Neural cell (in vitro differentiated cells): ENCODE results near the gene CAPRIN1. TPM values are rescaled to one million over a fixed set of nuclear protein-coding genes. Genes with fewer than 3 reads are reported as not detected.

ENCODE experiments used
- H2AFZ ChIP-seq: fragments of 200-600, 300-800 bp; sonication (generic), shearing (Covaris generic); 2 replicates; pipeline ENCODE4 v1.6.0; 2014; ENCODE audit warnings: low read depth, mild to moderate bottlenecking, antibody characterized with exemption, low read length, moderate library complexity
- H3F3A ChIP-seq: fragments of 200-600 bp; shearing (Covaris generic); 2 replicates; pipeline ENCODE4 v1.6.1; 2016; ENCODE audit warnings: mild to moderate bottlenecking, moderate library complexity, mixed read lengths, antibody characterized with exemption, low read length; ENCODE audit not compliant: insufficient read depth, poor library complexity, severe bottlenecking
- H3K27ac ChIP-seq: fragments of 200-600, 300-800 bp; sonication (generic), shearing (Covaris generic); 2 replicates; pipeline ENCODE4 v1.5.1; 2014; ENCODE audit warnings: mild to moderate bottlenecking, low read length, moderate library complexity
- H3K27me3 ChIP-seq: fragments of 300-800, 200-600 bp; sonication (generic), shearing (Covaris generic); 2 replicates; pipeline ENCODE4 v1.6.0; 2014; ENCODE audit warnings: mild to moderate bottlenecking, low read depth, low read length, moderate library complexity; ENCODE audit not compliant: insufficient read depth
- H3K36me3 ChIP-seq: fragments of 300-800, 200-600 bp; sonication (generic), shearing (Covaris generic); 2 replicates; pipeline ENCODE4 v1.5.1; 2014; ENCODE audit warnings: mild to moderate bottlenecking, antibody characterized with exemption, low read length, moderate library complexity; ENCODE audit not compliant: insufficient read depth
- H3K4me2 ChIP-seq: fragments of 300-800, 200-600 bp; sonication (generic), shearing (Covaris generic); 2 replicates; pipeline ENCODE4 v1.6.0; 2014; ENCODE audit warnings: mild to moderate bottlenecking, low read length
- H3K4me3 ChIP-seq: fragments of 300-800, 200-600 bp; sonication (generic), shearing (Covaris generic); 2 replicates; pipeline ENCODE4 v1.5.1; 2014; ENCODE audit warnings: mild to moderate bottlenecking, low read length, moderate library complexity
- H3K79me2 ChIP-seq: fragments of 200-600 bp; shearing (Covaris generic); replicated peaks from 2 replicates; pipeline ENCODE4 v1.6.0; 2014; ENCODE audit warnings: mild to moderate bottlenecking, low read length, moderate library complexity; ENCODE audit not compliant: insufficient read depth
- H3K9ac ChIP-seq: fragments of 300-800, 200-600 bp; sonication (generic), shearing (Covaris generic); 2 replicates; pipeline ENCODE4 v1.6.1; 2016; ENCODE audit warnings: mild to moderate bottlenecking, low read length, mixed read lengths
- H3K9me2 ChIP-seq: fragments of 200-600 bp; shearing (Covaris generic); 2 replicates; pipeline ENCODE4 v1.6.1; 2016; ENCODE audit warnings: mild to moderate bottlenecking, low read length, mixed read lengths; ENCODE audit not compliant: insufficient read depth
- H3K9me3 ChIP-seq: fragments of 200-600, 300-800 bp; sonication (generic), shearing (Covaris generic); 2 replicates; pipeline ENCODE4 v1.6.1; 2016; ENCODE audit warnings: mild to moderate bottlenecking, mixed run types, low read length, moderate library complexity, mixed read lengths
- H4K20me1 ChIP-seq: fragments of 200-600 bp; shearing (Covaris generic); 2 replicates; pipeline ENCODE4 v1.6.1; 2016; ENCODE audit warnings: mild to moderate bottlenecking, mixed run types; ENCODE audit not compliant: insufficient read depth
- CTCF ChIP-seq: fragments of 450-650 bp; IDR thresholded peaks from 2 replicates; pipeline ENCODE4 v1.5.1; 2014; ENCODE audit warnings: antibody characterized with exemption, mild to moderate bottlenecking, moderate library complexity; ENCODE audit not compliant: poor library complexity, severe bottlenecking
- EP300 ChIP-seq: fragments of 450-650 bp; conservative IDR thresholded peaks from 2 replicates; pipeline ENCODE4 v1.6.1; 2014; ENCODE audit warnings: antibody characterized with exemption, mild to moderate bottlenecking, moderate library complexity; ENCODE audit not compliant: poor library complexity, severe bottlenecking
- EZH2 ChIP-seq: fragments of 200-600, 300-800 bp; shearing (Covaris generic), sonication (generic); IDR thresholded peaks from 2 replicates; pipeline ENCODE4 v1.6.1; 2014; ENCODE audit warnings: antibody characterized with exemption, low read length, borderline replicate concordance, mild to moderate bottlenecking; ENCODE audit not compliant: insufficient read depth, poor library complexity, severe bottlenecking
- MXI1 ChIP-seq: fragments of 450-650 bp; conservative IDR thresholded peaks from 2 replicates; pipeline ENCODE4 v1.6.1; 2014; ENCODE audit warnings: antibody characterized with exemption, mild to moderate bottlenecking; ENCODE audit not compliant: poor library complexity, severe bottlenecking
- POLR2AphosphoS5 ChIP-seq: IDR thresholded peaks from 2 replicates; pipeline ENCODE4 v1.6.1; 2012
- RAD21 ChIP-seq: fragments of 450-650 bp; conservative IDR thresholded peaks from 2 replicates; pipeline ENCODE4 v1.6.1; 2014; ENCODE audit warnings: antibody characterized with exemption, mild to moderate bottlenecking, moderate library complexity
- REST ChIP-seq: IDR thresholded peaks from 2 replicates; pipeline ENCODE4 v1.6.1; 2012; ENCODE audit warnings: borderline replicate concordance
- SMC3 ChIP-seq: fragments of 450-650 bp; conservative IDR thresholded peaks from 2 replicates; pipeline ENCODE4 v1.6.1; 2014; ENCODE audit warnings: antibody characterized with exemption, mild to moderate bottlenecking, moderate library complexity; ENCODE audit not compliant: poor library complexity
- TAF1 ChIP-seq: IDR thresholded peaks from 2 replicates; pipeline ENCODE4 v1.6.1; 2012; ENCODE audit warnings: low read depth
- polyA plus RNA-seq: library from polyadenylated mRNA; depleted of rRNA; stranded (reverse); fragments of >200 nt; gene quantifications from 2 replicates; pipeline ENCODE4 v1.2.3, GENCODE V29; 2014

The CAPRIN1 gene
- polyA plus RNA-seq, 1 donor from 2014 or later, result 256 TPM

GRCh38 chr11:34136420-34136819 lies 84.9 kb downstream of the CAPRIN1 start (continued):
- no peak for TF ChIP-seq SMC3

- no peaks in the 10 kb centered on the region for H3F3A ChIP-seq
- H4K20me1 ChIP-seq, result no peaks in the 10 kb centered on the region
- no peak overlapping the region for H3K4me3 ChIP-seq
- TF ChIP-seq RAD21 (no peak), MXI1 (no peak), REST (no peak), EZH2 (no peak), SMC3 (no peak), EP300 (no peak), POLR2AphosphoS5 (no peak), CTCF (no peak), TAF1 (no peak)
- no peaks in the 10 kb centered on the region for H3K9me2 ChIP-seq
- H3K9ac ChIP-seq, result no peak overlapping the region
- no peak overlapping the region for H3K4me2 ChIP-seq
- peaks cover 20% of the 10 kb centered on the region for H3K36me3 ChIP-seq
- H3K27me3 ChIP-seq, result no peaks in the 10 kb centered on the region
- no peaks in the 10 kb centered on the region for H3K9me3 ChIP-seq
- H3K79me2 ChIP-seq, result no peaks in the 10 kb centered on the region
- no peak overlapping the region for H3K27ac ChIP-seq
- no peak overlapping the region for H2AFZ ChIP-seq
Measured at GRCh38 chr11:34139346-34139745, 87.8 kb downstream of the CAPRIN1 start.

- Histone ChIP-seq H3K27ac (no peak overlapping the region), H3K4me3 (no peak overlapping the region), H3K79me2 (no peaks in the 10 kb centered on the region), H3K36me3 (peaks cover 20% of the 10 kb centered on the region), H3K27me3 (no peaks in the 10 kb centered on the region), H3K9ac (no peak overlapping the region), H3F3A (no peaks in the 10 kb centered on the region), H3K9me3 (no peaks in the 10 kb centered on the region), H3K9me2 (no peaks in the 10 kb centered on the region), H4K20me1 (no peaks in the 10 kb centered on the region), H2AFZ (no peak overlapping the region), H3K4me2 (no peak overlapping the region)
- no peak for TF ChIP-seq CTCF
- TF ChIP-seq POLR2AphosphoS5, result no peak
- TF ChIP-seq SMC3, result no peak
- TF ChIP-seq EP300, result no peak
- TF ChIP-seq EZH2, result no peak
- TF ChIP-seq REST, result no peak
- TF ChIP-seq MXI1, result no peak
- no peak for TF ChIP-seq RAD21
- TF ChIP-seq TAF1, result no peak
Measured at GRCh38 chr11:34140149-34140548, 88.6 kb downstream of the CAPRIN1 start.
